HG03064 (cell line): ENCODE data around the gene FYTTD1.

Source experiments
- ATAC-seq: cut with Tn5 transposase; IDR thresholded peaks from one replicate; pipeline ENCODE4 v1.9.1; 2021; ENCODE audit warnings: low read depth; ENCODE audit not compliant: unreplicated experiment

FYTTD1 gene

GRCh38 chr3:197829397-197830045, 79.8 kb downstream of the FYTTD1 start:
- ATAC-seq: no peak

DNA sequence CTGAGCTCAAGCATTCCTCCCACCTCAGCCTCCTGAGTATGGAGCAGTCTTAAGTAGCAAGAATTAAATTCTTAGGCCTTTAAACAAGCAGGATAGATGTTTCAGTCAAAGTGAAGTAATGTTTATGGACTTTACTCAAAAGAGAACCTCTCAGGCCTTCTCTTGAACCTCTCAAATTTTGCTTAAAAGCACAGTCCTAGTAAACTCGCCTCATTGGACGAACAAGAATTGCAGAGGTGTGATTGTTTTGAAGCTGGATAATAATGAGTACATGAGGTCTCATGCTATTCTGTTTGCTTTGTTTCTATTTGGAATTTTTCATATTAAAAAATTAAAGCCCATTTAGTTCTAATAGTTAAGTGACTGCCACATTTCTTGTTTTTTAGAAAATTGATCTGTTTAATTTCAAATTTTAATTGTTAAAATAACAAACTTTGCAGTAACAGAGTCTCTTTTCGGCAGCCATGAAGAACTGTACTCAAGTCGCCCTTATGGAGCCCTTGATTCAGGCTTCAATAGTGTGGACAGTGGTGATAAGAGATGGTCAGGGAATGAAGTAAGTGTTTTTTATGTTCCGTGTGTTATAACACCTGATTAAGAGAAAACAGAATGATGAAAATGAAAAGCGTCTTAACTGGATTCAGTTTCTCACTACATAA, 80.8 kb downstream of the FYTTD1 start:
- ATAC-seq: no peak

DNA sequence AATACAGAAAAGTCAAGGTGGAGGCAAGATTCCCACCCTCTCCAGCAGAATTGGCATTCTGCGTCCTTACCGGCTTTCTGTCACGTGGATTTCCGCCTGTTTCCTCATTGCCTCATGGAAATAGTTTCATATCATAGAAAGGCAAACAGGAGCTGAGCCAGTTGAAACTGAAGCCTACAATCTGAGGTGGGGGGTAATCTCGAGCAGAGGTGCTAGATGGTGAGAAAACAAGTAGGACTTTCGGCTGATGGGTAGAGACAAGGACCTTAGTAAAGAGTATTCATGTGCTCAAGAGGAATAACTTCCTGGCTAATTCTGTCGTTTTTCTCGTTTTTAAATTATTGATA, 81.3 kb downstream of the FYTTD1 start:
- no peak for ATAC-seq

DNA sequence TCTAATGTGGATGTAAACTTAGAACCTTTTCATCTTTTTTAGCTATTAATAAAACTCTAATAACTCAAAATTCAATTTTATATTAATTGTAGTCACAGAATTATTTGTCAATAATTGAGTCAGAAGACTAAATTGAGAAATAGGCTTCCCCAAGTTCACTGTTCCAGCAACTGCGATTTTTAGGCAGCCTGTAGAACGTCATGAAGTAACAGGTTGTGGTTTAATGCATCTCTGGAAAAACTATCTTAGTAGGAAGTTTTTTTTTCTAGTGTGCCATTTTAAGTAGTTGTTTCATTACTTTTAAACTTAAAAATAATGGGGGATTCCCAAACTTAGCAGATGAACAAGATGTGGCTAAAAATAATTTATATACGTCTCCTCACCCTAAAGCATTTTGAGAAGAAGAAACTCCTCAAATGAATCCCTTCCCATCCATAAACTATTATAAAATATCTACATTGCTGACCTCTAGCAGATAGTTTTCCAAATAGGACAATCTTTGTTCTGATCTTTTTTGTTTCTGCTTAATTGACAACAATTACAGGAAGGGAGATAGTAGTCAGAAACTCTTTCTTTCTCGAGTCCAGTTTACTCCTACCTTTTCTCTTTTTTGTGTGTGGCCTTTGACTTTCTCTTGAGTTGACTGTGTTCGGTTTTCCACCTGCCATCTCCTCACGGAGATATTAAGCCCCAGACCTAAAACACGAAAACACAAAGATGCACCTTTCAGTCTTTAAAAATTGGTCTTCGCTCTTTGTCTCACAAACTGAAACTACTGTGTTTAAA, 84.4 kb downstream of the FYTTD1 start:
- ATAC-seq: no peak

- no peak for ATAC-seq
These were observed 85.8 kb downstream of the FYTTD1 start for GRCh38 chr3:197835509-197835908.

GRCh38 chr3:197836244-197836643, 86.6 kb downstream of the FYTTD1 start:
- ATAC-seq: no peak
